HG02642 (cell line): ENCODE data around the gene RALGAPB.

Experiments used
- ATAC-seq: cut with Tn5 transposase; IDR thresholded peaks from one replicate; pipeline ENCODE4 v1.9.1; 2021; ENCODE audit warnings: mild to moderate bottlenecking; ENCODE audit not compliant: unreplicated experiment, poor library complexity

Gene RALGAPB

GRCh38 chr20:38603286-38603685 is 130.6 kb downstream of the RALGAPB start:
- no peak for ATAC-seq

GRCh38 chr20:38604873-38605303 is 132.2 kb downstream of the RALGAPB start:
- ATAC-seq, result no peak

GRCh38 chr20:38607351-38607750 is 134.7 kb downstream of the RALGAPB start:
- ATAC-seq, result no peak

GRCh38 chr20:38608188-38608587 is 135.5 kb downstream of the RALGAPB start:
- ATAC-seq, result no peak

DNA sequence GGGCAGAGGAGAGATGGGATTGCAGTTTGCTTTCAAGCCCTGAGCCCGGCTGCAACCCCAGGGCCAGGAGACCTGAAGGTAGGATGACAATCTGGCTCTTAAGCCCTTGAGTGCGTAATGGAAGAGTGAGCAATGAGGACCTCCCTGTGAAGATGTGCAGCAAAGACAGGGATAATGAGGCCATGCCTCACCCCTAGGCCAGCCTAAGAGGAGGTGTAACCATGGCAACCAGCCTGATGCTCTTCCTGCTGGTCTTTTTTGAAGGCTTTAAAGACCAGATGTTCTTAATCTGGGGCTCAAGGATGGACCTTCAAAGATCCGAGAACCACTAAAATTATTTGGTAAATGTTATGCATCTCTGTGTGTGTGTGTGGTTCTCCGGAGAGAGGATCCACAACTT is 137.2 kb downstream of the RALGAPB start:
- no peak for ATAC-seq

- ATAC-seq, result no peak
Measured at GRCh38 chr20:38610521-38610920, 137.9 kb downstream of the RALGAPB start.

- no peak for ATAC-seq
Measured at GRCh38 chr20:38612751-38613515, 140.3 kb downstream of the RALGAPB start.

- no peak for ATAC-seq
Measured at GRCh38 chr20:38615283-38615682, 142.6 kb downstream of the RALGAPB start.

GRCh38 chr20:38616457-38616856 is 143.8 kb downstream of the RALGAPB start:
- no peak for ATAC-seq

GRCh38 chr20:38617011-38617829 is 144.6 kb downstream of the RALGAPB start:
- ATAC-seq, result no peak

DNA sequence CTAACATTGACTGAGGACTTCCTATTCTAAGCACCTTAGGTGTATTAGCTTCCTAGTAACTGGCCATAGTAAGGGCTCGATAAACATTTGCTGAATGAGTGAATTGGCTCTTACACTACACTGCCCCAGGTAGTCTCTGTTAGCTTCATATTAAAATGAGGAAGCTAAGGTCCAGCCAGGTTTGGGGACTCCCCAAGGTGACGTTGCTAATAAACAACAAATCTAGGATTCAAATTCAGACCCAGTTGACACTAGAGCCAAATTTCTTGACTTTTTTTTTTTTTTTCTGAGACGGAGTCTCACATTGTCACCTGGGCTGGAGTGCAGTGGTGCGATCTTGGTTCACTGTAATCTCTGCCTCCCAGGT is 145.2 kb downstream of the RALGAPB start:
- no peak for ATAC-seq

DNA sequence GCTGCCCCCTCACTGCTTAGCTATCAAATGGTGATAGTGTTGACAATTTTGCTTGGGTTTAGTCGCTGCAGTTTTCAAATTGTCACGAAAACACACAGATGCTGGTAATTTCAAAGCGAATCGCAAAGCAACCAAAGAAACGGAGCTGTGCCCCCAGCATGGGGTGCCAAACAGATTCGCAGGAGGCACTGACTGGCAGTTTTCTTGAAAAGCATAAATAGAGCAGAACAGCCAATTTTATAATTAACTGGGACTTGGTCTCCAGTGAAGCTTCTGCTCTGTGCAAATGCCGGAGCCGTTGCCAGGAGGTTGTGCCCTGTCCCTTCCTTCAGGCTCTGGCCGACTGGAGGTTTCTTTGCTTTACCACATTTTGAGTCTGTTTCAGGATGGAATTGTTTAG is 147.8 kb downstream of the RALGAPB start:
- no peak for ATAC-seq

GRCh38 chr20:38623061-38623460 is 150.4 kb downstream of the RALGAPB start:
- no peak for ATAC-seq

DNA sequence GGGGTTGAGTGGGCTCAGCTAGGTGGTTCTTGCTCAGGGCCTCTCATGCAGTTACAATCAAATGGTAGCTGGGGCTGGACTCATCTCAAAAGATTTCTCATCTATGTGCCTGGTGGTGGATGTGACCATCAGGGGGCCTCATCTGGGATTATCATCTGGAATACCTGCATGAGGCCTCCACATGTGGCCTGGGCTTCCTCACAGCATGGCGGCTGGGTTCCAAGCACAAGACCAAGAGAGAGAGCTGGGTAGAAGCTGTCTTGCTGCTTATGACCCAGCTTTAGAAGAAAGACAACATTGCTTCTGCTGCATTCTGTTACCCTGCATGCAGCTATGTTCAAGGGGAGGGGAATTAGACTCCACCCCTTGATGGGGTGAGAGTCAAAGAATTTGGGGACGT is 151.4 kb downstream of the RALGAPB start:
- no peak for ATAC-seq

DNA sequence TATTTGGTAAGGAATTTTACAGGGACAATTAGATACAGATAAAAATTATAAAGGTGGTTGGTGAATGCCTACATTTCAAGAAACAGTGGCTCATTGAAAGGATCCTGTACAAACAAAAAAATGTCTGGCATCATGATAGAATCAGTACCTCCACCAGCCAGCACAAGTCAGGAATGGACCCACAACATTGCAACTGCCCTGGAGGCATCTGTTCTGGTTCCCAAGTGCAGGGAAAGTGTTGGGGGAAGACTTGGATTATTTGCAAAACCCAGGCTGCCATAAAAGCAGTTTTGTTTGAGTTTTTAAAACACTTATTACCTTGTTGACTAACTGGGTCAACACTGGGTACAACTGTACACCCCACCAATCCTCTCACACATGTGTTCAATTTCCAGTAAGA is 153.3 kb downstream of the RALGAPB start:
- ATAC-seq, result no peak

DNA sequence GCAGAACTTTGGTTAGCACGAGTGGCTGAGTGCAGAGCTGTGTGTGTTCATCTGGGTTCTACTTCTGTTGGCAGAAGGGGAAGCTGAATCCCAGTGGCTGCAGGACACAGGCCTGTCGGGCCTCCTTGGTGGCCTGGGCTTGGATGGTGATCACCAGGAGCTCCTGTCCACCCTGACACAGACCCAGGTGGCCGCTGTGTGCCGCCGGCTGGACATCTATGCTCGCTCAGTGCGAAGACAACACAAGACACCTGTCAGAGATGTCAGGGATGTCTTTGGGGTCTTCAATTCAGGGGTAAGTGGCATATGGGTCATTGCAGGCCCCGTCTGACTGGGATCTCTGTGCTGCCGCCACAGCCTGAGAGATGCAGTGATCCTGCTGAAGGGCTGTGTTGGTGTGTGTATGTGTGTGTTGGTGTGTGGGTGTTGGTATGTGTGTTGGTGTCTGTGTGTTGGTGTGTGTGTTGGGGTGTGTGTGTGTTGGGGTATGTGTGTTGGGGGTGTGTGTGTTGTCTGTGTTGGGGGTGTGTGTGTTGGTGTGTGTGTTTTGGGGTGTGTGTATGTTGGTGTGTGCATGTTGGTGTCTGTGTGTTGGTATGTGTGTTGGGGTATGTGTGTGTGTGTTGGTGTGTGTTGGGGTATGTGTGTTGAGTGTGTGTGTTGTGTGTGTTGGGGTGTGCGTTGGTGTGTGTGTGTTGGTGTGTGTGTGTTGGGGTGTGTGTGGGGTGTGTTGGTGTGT is 154.4 kb downstream of the RALGAPB start:
- ATAC-seq, result no peak
